MCF 10A (cell line): ENCODE data around the gene LRP1B. TPM values are rescaled to one million over a fixed set of nuclear protein-coding genes. Genes with fewer than 3 reads are reported as not detected.

Experiments used
- BruUV-seq: library from RNA; stranded (reverse); fragments of 400-500 nt; replicated peaks from 2 replicates; lab custom pipeline; 2021; lab: Mats Ljungman, UMichigan
- CTCF ChIA-PET: fragments of 300-600 bp; sonication (Branson Sonifier 250); formaldehyde crosslinking; extraction: SDS; loops from one replicate; lab custom pipeline; 2021; ENCODE audit warnings: antibody characterized with exemption, inconsistent platforms; lab: Yijun Ruan, JAX
- POLR2A ChIA-PET: fragments of 300-600, 350-650 bp; sonication (Branson Sonifier 250); formaldehyde crosslinking; extraction: SDS; loops from one replicate; lab custom pipeline; 2020; ENCODE audit warnings: antibody characterized with exemption, inconsistent platforms; lab: Yijun Ruan, JAX
- DNase-seq: peaks from one replicate; pipeline ENCODE4 v3.0.0-alpha.2; 2018; ENCODE audit not compliant: unreplicated experiment
- H3K27ac Mint-ChIP-seq: one replicate; pipeline ENCODE4 v1.8.0; 2022; ENCODE audit warnings: mild to moderate bottlenecking, low read depth, mixed read lengths; ENCODE audit not compliant: unreplicated experiment
- H3K27me3 Mint-ChIP-seq: one replicate; pipeline ENCODE4 v1.8.0; 2022; ENCODE audit warnings: mixed read lengths; ENCODE audit not compliant: insufficient read depth, unreplicated experiment
- H3K36me3 Mint-ChIP-seq: one replicate; pipeline ENCODE4 v1.8.0; 2022; ENCODE audit warnings: mild to moderate bottlenecking, moderate library complexity, mixed read lengths; ENCODE audit not compliant: insufficient read depth, unreplicated experiment
- H3K4me1 Mint-ChIP-seq: one replicate; pipeline ENCODE4 v1.8.0; 2022; ENCODE audit warnings: mixed read lengths; ENCODE audit not compliant: insufficient read depth, unreplicated experiment
- H3K4me3 Mint-ChIP-seq: one replicate; pipeline ENCODE4 v1.8.0; 2022; ENCODE audit warnings: mild to moderate bottlenecking, moderate library complexity, mixed read lengths; ENCODE audit not compliant: unreplicated experiment
- H3K9me3 Mint-ChIP-seq: one replicate; pipeline ENCODE4 v1.8.0; 2022; ENCODE audit warnings: mixed read lengths; ENCODE audit not compliant: unreplicated experiment
- intact Hi-C: fragments of 100-400 bp; cut with micrococcal nuclease; formaldehyde crosslinking; loops from 2 replicates; pipeline ENCODE4 v1.14.1; 2022
- total RNA-seq: library from RNA; stranded (reverse); gene quantifications from 2 replicates; pipeline ENCODE4 v1.2.3, GENCODE V29; 2022
- TF ChIP-seq, protein P1 (sequence below): fragments of 200-600 bp; IDR thresholded peaks from one replicate; pipeline ENCODE4 v1.8.0; 2022; ENCODE audit warnings: antibody characterized with exemption, mild to moderate bottlenecking; ENCODE audit not compliant: unreplicated experiment

LRP1B gene
- total RNA-seq, 1 experiment from 2014 or later, result not detected

- peaks cover 51% of the 10 kb centered on the region for H3K27me3 Mint-ChIP-seq
- H3K27ac Mint-ChIP-seq, result no peak overlapping the region
- no TSS peak for BruUV-seq
- DNase-seq, result no peak
- peaks cover 6% of the 10 kb centered on the region for H3K36me3 Mint-ChIP-seq
- TF ChIP-seq, protein P1, sequence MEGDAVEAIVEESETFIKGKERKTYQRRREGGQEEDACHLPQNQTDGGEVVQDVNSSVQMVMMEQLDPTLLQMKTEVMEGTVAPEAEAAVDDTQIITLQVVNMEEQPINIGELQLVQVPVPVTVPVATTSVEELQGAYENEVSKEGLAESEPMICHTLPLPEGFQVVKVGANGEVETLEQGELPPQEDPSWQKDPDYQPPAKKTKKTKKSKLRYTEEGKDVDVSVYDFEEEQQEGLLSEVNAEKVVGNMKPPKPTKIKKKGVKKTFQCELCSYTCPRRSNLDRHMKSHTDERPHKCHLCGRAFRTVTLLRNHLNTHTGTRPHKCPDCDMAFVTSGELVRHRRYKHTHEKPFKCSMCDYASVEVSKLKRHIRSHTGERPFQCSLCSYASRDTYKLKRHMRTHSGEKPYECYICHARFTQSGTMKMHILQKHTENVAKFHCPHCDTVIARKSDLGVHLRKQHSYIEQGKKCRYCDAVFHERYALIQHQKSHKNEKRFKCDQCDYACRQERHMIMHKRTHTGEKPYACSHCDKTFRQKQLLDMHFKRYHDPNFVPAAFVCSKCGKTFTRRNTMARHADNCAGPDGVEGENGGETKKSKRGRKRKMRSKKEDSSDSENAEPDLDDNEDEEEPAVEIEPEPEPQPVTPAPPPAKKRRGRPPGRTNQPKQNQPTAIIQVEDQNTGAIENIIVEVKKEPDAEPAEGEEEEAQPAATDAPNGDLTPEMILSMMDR, result no peak
- intact Hi-C loops, result no loop called here
- POLR2A ChIA-PET, result no interaction called here
- H3K4me3 Mint-ChIP-seq, result no peak overlapping the region
- H3K4me1 Mint-ChIP-seq, result no peaks in the 10 kb centered on the region
- CTCF ChIA-PET, result interaction anchor here (0.8 kb wide), 1 partner anchor 12 kb away, joined by 3 read pairs; no protein-coding TSS in a partner anchor
- H3K9me3 Mint-ChIP-seq, result no peaks in the 10 kb centered on the region
Measured at GRCh38 chr2:140274891-140275290, 1855.9 kb downstream of the LRP1B start.

GRCh38 chr2:140273958-140274357 lies 1856.9 kb downstream of the LRP1B start:
- Mint-ChIP-seq H3K4me3 (no peak overlapping the region), H3K27me3 (peaks cover 51% of the 10 kb centered on the region), H3K9me3 (no peaks in the 10 kb centered on the region), H3K4me1 (no peaks in the 10 kb centered on the region), H3K36me3 (peaks cover 6% of the 10 kb centered on the region), H3K27ac (no peak overlapping the region)
- ChIA-PET POLR2A (no interaction called here), CTCF (no interaction called here)
- TF ChIP-seq, protein P1, result no peak
- intact Hi-C loops, result no loop called here
- DNase-seq, result no peak
- BruUV-seq, result no TSS peak

- DNase-seq, result no peak
- Mint-ChIP-seq H3K27ac (no peak overlapping the region), H3K27me3 (peaks cover 51% of the 10 kb centered on the region), H3K4me3 (no peak overlapping the region), H3K4me1 (no peaks in the 10 kb centered on the region), H3K9me3 (no peaks in the 10 kb centered on the region), H3K36me3 (peaks cover 6% of the 10 kb centered on the region)
- ChIA-PET CTCF (no interaction called here), POLR2A (no interaction called here)
- intact Hi-C loops, result no loop called here
- BruUV-seq, result no TSS peak
- TF ChIP-seq, protein P1, result no peak
Measured at GRCh38 chr2:140273408-140273807, 1857.4 kb downstream of the LRP1B start.

GRCh38 chr2:140270224-140270623 lies 1860.6 kb downstream of the LRP1B start:
- H3K27me3 Mint-ChIP-seq, result peaks cover 74% of the 10 kb centered on the region
- no peaks in the 10 kb centered on the region for H3K9me3 Mint-ChIP-seq
- ChIA-PET CTCF (interaction anchor here (0.6 to 1.1 kb wide), 2 partner anchors 26 to 413 kb away, joined by 3 to 4 read pairs; no protein-coding TSS in a partner anchor), POLR2A (no interaction called here)
- no peak for DNase-seq
- no TSS peak for BruUV-seq
- H3K27ac Mint-ChIP-seq, result no peak overlapping the region
- H3K36me3 Mint-ChIP-seq, result peaks cover 3% of the 10 kb centered on the region
- intact Hi-C loops, result no loop called here
- TF ChIP-seq, protein P1, result no peak
- H3K4me1 Mint-ChIP-seq, result no peaks in the 10 kb centered on the region
- no peak overlapping the region for H3K4me3 Mint-ChIP-seq
